ENCODE data around the gene HMSD. TPM values are rescaled to one million over a fixed set of nuclear protein-coding genes. Genes with fewer than 3 reads are reported as not detected.

HMSD gene
- total RNA-seq, 1 donor from 2014 or later: 19.7 TPM

DNA sequence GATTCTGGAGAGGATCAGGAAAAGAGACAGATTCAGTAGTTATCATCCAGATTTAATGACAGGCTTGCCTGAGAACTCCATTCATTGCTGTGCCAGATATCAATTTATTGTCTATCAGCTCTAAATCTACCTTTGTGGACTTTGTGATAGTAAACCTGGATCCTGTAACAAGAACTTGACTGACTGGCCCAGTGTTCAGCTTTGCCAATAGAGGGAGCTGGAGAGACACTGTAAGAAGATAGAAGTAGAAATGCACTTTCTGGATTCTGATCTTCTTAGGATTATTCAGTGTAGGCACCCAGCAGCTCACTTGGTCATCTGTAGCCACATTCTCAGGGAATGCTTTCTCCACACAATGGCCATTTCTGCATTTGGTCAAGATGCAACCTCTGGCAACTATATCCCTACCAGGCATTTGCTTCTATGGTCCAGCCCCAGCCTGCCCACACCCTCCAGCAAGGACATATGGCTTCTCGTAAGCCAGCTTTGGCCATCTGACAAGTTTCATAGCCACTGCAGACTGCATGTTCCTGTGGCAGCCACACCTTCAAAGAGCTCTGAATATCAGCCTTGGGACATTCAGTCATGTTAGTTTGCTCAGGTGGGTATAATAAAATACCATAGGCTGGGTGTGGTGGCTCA is 14.6 kb downstream of the HMSD start:
- H3K36me3 Mint-ChIP-seq (ENCODE audit: low read depth): peaks cover 33% of the 10 kb centered on the region
- no peak overlapping the region for H3K27ac Mint-ChIP-seq
- H3K9me3 Mint-ChIP-seq: no peaks in the 10 kb centered on the region
- intact Hi-C loops (cut with micrococcal nuclease): loop anchor here (1.0 kb wide), 3 partner anchors 12 to 32 kb away; no protein-coding TSS in a partner anchor
- peaks cover 21% of the 10 kb centered on the region for H3K4me1 Mint-ChIP-seq (ENCODE audit: low read depth)
- DNase-seq (ENCODE audit: low spot score): peak; percentile 13
- no peaks in the 10 kb centered on the region for H3K27me3 Mint-ChIP-seq (ENCODE audit: insufficient read depth)
- H3K4me3 Mint-ChIP-seq: no peak overlapping the region

DNA sequence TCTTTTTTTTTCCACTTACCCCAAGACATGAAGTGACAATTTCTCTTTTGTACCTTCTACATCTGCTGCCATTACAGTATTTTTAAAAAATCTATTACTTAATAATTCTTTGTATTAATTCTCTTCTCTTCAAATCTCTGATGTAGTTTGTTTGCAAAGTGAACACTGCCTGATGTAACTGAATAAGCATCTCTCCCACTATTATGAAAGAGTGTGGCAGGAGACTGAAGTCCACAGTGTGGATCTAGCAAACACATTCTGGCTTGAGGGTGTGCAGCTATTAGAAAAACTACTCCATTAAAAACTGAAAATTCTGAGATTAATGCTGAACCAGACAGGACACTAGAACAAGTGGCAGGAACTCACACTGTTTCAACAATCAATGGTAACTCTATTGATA is 15.8 kb downstream of the HMSD start:
- no peaks in the 10 kb centered on the region for H3K27me3 Mint-ChIP-seq (ENCODE audit: insufficient read depth)
- H3K36me3 Mint-ChIP-seq (ENCODE audit: low read depth): peaks cover 31% of the 10 kb centered on the region
- peaks cover 25% of the 10 kb centered on the region for H3K4me1 Mint-ChIP-seq (ENCODE audit: low read depth)
- no peaks in the 10 kb centered on the region for H3K9me3 Mint-ChIP-seq
- intact Hi-C loops (cut with micrococcal nuclease): no loop called here
- no peak for DNase-seq (ENCODE audit: low spot score)
- H3K4me3 Mint-ChIP-seq: no peak overlapping the region
- H3K27ac Mint-ChIP-seq: no peak overlapping the region

DNA sequence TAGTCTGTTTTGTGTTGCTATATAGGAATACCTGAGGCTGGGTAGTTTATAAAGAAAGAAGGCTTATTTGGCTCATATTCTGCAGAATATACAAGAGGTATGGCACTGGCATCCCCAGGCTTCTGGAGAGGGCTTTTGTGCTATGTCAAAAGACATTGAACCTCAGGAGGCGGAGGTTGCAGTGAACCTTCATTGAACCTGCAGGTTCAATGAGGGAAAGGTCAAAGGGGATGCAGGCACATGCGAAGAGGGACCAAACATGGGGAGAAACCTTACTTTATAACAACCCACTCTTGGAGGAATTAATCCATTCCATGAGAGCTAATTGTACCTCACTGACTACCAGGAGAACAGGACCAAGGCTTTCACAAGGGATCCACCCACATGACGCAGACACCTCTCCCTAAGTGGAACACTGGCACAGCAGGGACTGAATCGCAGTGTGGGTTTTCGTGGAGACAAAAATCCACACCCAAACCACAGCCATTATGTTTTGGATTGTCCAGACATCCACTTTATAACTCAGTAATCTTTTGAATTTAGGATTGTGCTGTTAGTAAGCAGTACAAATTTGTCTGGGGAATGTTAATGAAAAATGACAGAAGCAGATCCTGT is 16.7 kb downstream of the HMSD start:
- Mint-ChIP-seq H3K27ac (no peak overlapping the region), H3K36me3 (ENCODE audit: low read depth) (peaks cover 28% of the 10 kb centered on the region), H3K4me1 (ENCODE audit: low read depth) (peaks cover 29% of the 10 kb centered on the region), H3K27me3 (ENCODE audit: insufficient read depth) (no peaks in the 10 kb centered on the region), H3K9me3 (no peaks in the 10 kb centered on the region), H3K4me3 (no peak overlapping the region)
- no peak for DNase-seq (ENCODE audit: low spot score)
- intact Hi-C loops (cut with micrococcal nuclease): no loop called here

DNA sequence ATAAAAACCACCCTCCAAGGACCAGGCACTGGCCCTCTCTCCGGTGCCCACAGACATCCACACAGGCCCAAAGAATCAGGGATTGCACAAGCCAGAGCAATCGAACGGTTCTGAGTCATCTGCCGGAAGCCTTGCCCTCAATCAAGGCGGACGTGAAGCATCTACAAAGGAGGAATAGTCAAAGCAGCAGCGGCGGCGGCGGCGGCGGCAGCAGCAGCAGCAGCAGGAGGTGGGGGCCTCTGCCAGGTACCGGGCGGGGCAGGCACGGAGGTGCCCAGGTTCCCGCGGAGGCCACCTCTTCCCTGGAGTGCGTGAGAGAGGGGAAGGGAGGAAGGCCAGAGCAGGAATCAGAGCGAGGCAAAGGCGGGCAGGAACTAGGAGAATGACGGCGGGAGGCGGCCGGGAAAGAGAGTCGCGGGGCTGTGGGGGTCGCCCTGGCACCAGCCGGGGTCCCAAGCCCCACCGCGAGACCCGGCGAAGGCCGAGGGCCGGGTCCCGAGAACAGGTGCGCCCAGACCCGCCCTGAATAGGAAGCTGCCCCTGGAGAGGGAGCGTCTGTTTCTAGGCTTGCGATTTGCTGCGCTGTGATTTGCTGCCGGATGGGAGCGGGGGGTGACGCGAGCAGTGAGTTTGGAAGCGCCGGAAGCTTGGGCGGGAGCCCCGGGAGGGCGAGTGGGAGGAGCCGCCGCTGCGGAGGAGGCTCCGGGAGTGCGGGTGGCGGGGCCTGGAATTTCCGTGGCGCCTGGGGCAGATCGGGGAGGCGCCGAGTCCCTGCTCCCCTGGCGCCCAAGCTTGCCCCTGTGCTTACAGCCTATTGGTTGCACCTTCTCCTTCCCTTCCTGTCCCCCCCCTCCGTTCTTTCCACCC is 21.1 kb downstream of the HMSD start, which contains the start of gene SERPINB8:
Gene SERPINB8 (plus strand): TSS at position 140 of the 867 bp plus-strand sequence. CDS start 8,228 bp downstream, outside the sequence.
- Mint-ChIP-seq H3K36me3 (ENCODE audit: low read depth) (peaks cover 15% of the 10 kb centered on the region), H3K9me3 (no peaks in the 10 kb centered on the region), H3K4me1 (ENCODE audit: low read depth) (peaks cover 54% of the 10 kb centered on the region), H3K4me3 (peak within 1 kb of the TSS; percentile 97), H3K27me3 (ENCODE audit: insufficient read depth) (no peaks in the 10 kb centered on the region), H3K27ac (peak within 1 kb of the TSS; percentile 98)
- DNase-seq (ENCODE audit: low spot score): peak; percentile 74
- intact Hi-C loops (cut with micrococcal nuclease): loop anchor here (1.0 to 5.0 kb wide), 6 partner anchors 8 to 1255 kb away; partner anchors contain the start of genes PHLPP1 and VPS4B

DNA sequence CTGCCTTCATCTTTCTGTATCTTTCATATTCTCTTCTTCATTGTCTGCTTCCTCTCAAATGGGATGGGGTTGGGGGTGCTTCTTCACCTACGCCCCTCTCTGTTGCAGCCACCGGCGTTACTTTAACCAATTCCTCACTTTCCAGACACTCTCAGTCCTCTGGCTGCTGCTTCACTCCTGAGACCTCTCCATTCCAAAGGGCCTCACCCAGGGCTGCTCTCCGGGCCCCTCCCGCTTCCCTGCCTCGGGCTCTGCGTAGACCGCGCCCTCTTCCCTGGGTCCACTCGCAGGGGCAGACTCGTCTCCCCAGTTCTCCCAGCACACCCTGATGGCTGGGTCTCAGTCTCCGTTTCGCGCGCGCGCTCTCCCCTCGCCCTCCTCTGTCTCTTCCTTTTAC is 21.7 kb downstream of the HMSD start:
- Mint-ChIP-seq H3K27ac (peak overlapping the region; percentile 98), H3K36me3 (ENCODE audit: low read depth) (peaks cover 12% of the 10 kb centered on the region), H3K4me3 (peak overlapping the region; percentile 97), H3K27me3 (ENCODE audit: insufficient read depth) (no peaks in the 10 kb centered on the region), H3K9me3 (no peaks in the 10 kb centered on the region), H3K4me1 (ENCODE audit: low read depth) (peaks cover 55% of the 10 kb centered on the region)
- intact Hi-C loops (cut with micrococcal nuclease): loop anchor here (1.0 to 5.0 kb wide), 6 partner anchors 8 to 1256 kb away; partner anchors contain the start of genes PHLPP1 and VPS4B
- no peak for DNase-seq (ENCODE audit: low spot score)

DNA sequence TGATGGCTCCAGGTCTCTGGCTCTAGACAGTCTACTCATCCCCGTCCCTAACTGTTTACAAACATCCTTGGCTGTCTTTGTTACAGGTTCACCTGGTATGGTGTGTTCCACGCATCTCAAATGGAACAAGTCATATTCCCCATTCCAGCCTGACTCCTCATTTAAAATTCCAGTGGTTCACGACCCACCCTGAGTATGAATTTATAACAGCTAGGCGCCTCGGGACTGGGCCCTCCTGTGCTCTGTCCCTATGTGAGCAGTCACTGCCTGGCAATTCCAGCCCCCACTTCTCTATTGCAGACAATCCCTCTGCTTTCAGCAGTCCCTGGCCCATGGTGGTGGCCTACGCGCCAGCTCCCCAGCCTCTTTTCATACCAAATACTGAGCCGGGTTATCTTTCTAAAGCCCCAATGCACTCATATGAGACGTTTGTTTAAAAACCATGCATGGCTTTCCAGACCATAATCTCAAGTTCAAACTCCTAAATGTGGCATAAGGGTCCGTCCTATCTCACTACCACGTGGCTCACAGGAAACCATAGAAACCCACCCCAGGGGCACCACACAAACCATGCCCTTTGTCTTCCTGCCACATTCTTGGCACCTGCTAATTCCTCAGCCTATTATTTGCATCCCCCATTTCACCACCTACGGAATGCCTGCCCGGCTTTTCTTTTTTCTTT is 22.4 kb downstream of the HMSD start:
- H3K27ac Mint-ChIP-seq: peak overlapping the region; percentile 98
- no peak for DNase-seq (ENCODE audit: low spot score)
- H3K4me1 Mint-ChIP-seq (ENCODE audit: low read depth): peaks cover 55% of the 10 kb centered on the region
- no peaks in the 10 kb centered on the region for H3K27me3 Mint-ChIP-seq (ENCODE audit: insufficient read depth)
- H3K36me3 Mint-ChIP-seq (ENCODE audit: low read depth): peaks cover 11% of the 10 kb centered on the region
- no peaks in the 10 kb centered on the region for H3K9me3 Mint-ChIP-seq
- intact Hi-C loops (cut with micrococcal nuclease): loop anchor here (5.0 kb wide), 1 partner anchor 34 kb away; no protein-coding TSS in a partner anchor
- peak overlapping the region; percentile 97 for H3K4me3 Mint-ChIP-seq

DNA sequence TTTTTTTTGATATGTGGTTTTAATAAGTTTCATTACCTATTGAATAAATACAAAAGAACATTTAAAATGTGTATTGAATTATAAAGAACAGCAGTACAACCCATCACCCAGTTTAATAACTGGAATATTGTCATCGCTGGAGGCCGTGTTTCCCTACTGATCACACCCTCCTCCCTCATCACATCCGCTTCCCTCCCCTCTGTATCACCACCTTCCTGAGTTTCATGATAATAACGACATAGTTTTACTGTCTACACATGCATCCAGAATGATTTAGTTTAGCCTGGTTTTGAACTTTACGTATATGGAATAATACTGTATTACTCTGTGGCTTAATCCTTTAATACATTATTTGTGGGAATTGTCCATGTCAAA is 22.9 kb downstream of the HMSD start:
- Mint-ChIP-seq H3K9me3 (no peaks in the 10 kb centered on the region), H3K4me1 (ENCODE audit: low read depth) (peaks cover 55% of the 10 kb centered on the region), H3K36me3 (ENCODE audit: low read depth) (peaks cover 11% of the 10 kb centered on the region), H3K27ac (no peak overlapping the region), H3K27me3 (ENCODE audit: insufficient read depth) (no peaks in the 10 kb centered on the region), H3K4me3 (peak overlapping the region; percentile 97)
- intact Hi-C loops (cut with micrococcal nuclease): loop anchor here (5.0 kb wide), 1 partner anchor 35 kb away; no protein-coding TSS in a partner anchor
- no peak for DNase-seq (ENCODE audit: low spot score)

DNA sequence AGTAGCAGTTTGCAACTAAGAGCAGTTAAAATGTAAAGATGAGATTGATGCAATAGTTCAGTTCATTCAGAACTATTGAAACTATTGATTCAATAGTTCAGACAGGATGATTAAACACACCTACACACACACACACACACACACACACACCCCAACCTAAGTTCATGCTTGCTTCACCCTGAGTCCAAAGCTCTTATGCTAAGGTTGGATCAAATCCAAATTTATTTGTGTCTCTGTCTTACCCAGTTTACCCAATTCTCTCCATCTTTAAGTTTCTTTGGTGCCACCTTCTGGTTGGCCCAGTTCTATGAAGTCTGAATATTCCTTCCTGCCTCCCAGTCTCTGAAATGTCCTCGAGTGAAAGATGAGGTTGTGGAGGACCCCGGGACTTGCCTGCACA is 25.9 kb downstream of the HMSD start:
- no peak for DNase-seq (ENCODE audit: low spot score)
- no peaks in the 10 kb centered on the region for H3K27me3 Mint-ChIP-seq (ENCODE audit: insufficient read depth)
- H3K36me3 Mint-ChIP-seq (ENCODE audit: low read depth): peaks cover 3% of the 10 kb centered on the region
- intact Hi-C loops (cut with micrococcal nuclease): loop anchor here (5.0 kb wide), 1 partner anchor 38 kb away; no protein-coding TSS in a partner anchor
- no peak overlapping the region for H3K27ac Mint-ChIP-seq
- H3K9me3 Mint-ChIP-seq: no peaks in the 10 kb centered on the region
- peaks cover 53% of the 10 kb centered on the region for H3K4me1 Mint-ChIP-seq (ENCODE audit: low read depth)
- no peak overlapping the region for H3K4me3 Mint-ChIP-seq

DNA sequence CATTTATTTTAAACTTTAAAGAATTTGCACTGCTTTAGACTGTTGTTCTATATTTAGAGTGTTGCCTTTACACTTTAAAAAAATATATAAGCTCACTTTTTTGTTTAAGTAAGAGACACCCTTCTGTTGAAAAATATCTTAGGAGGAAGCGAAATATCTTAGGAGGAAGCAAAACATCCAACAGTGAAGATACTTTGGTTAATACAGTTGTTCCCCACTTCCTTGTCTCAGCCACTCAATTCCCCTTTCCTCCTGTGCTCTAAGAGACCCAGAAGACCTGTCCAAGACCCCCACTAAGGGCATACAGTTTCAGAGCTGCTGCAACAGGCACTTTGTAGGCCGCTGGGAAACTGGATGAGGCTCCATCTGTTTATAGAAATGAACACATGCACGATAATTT is 26.5 kb downstream of the HMSD start:
- intact Hi-C loops (cut with micrococcal nuclease): no loop called here
- Mint-ChIP-seq H3K4me3 (no peak overlapping the region), H3K9me3 (no peaks in the 10 kb centered on the region), H3K27ac (no peak overlapping the region), H3K4me1 (ENCODE audit: low read depth) (peaks cover 56% of the 10 kb centered on the region), H3K27me3 (ENCODE audit: insufficient read depth) (no peaks in the 10 kb centered on the region), H3K36me3 (ENCODE audit: low read depth) (peaks cover 6% of the 10 kb centered on the region)
- no peak for DNase-seq (ENCODE audit: low spot score)

DNA sequence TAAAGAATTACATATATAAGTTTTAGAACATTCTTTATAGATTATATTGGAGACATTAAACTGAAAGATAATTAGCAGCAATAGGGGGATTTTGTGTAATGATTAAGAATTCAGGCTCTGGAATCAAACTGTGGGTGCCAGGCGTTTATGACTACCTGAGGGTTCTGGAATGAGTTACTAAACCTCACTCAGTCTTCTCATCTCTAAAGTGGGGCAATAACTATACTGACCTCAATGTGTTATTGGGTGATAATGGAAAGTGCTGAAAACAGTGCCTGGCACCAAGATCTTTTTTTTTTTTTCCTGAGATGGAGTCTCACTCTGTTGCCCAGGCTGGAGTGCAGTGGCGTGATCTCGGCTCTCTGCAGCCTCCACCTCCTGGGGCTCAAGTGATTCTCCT is 27.9 kb downstream of the HMSD start:
- intact Hi-C loops (cut with micrococcal nuclease): no loop called here
- Mint-ChIP-seq H3K27ac (no peak overlapping the region), H3K27me3 (ENCODE audit: insufficient read depth) (no peaks in the 10 kb centered on the region), H3K9me3 (no peaks in the 10 kb centered on the region), H3K4me1 (ENCODE audit: low read depth) (peaks cover 56% of the 10 kb centered on the region), H3K4me3 (no peak overlapping the region), H3K36me3 (ENCODE audit: low read depth) (peaks cover 18% of the 10 kb centered on the region)
- DNase-seq (ENCODE audit: low spot score): no peak

DNA sequence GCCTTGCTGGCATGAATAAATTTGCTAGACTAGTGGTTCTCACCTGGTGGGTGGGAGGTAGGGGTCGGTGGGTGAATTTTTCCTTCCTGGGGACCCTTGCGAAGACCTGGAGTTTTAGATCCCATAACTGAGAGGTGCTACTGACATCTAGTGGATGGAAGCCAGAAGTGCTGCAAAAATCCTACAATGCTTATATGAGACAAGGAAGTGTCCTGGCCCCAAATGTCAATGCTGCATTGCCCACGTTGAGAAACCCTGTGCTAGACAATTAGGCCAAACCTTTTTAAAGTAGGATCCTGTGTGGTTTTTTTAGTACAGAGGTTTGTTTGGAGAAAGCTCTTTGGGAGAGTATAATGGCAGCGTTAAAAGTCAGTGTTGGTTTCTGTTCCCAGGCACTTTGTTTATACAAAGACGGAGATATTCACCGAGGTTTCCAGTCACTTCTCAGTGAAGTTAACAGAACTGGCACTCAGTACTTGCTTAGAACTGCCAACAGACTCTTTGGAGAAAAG is 30.4 kb downstream of the HMSD start:
- Mint-ChIP-seq H3K27me3 (ENCODE audit: insufficient read depth) (no peaks in the 10 kb centered on the region), H3K4me3 (no peak overlapping the region), H3K9me3 (no peaks in the 10 kb centered on the region), H3K27ac (peak overlapping the region; percentile 20), H3K36me3 (ENCODE audit: low read depth) (peaks cover 32% of the 10 kb centered on the region), H3K4me1 (ENCODE audit: low read depth) (peaks cover 40% of the 10 kb centered on the region)
- intact Hi-C loops (cut with micrococcal nuclease): loop anchor here (1.0 kb wide), 6 partner anchors 9 to 461 kb away; partner anchors contain the start of gene SERPINB8
- DNase-seq (ENCODE audit: low spot score): peak; percentile 19

DNA sequence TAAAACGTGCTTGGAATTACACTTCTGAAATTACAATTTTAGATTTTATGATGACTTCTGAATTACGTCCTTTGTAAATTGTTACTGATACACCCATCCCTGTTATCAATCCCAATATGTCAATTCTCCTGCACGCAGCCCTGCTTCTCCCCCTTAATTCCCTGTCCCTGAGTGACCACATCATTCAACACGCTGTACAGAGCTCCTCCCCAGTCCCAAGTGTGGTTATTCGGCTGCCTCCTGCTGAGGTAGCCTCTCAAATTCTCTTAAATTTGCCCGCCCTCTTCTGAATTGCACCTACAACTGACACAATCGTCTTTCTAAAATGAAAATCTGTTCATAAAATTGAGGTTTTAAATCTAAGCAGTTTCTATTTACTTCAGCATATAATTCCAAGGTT is 30.9 kb downstream of the HMSD start:
- Mint-ChIP-seq H3K27me3 (ENCODE audit: insufficient read depth) (no peaks in the 10 kb centered on the region), H3K4me1 (ENCODE audit: low read depth) (peaks cover 34% of the 10 kb centered on the region), H3K36me3 (ENCODE audit: low read depth) (peaks cover 36% of the 10 kb centered on the region), H3K27ac (no peak overlapping the region), H3K4me3 (no peak overlapping the region), H3K9me3 (no peaks in the 10 kb centered on the region)
- no peak for DNase-seq (ENCODE audit: low spot score)
- intact Hi-C loops (cut with micrococcal nuclease): no loop called here

Data from activated T-helper 1 cell treated with anti-CD3 and anti-CD28 coated beads, Interleukin-12 subunit alpha, Interleukin-12 subunit beta, Interleukin-2, Interleukin-4 antibody, amounts not matched to agents 30 ng/mL and 10 ng/mL and 1 ng/mL, durations not matched to agents 14 hours and 24 hours and 36 hours (primary cell).